Stimulated activated CD4-positive, alpha-beta T cell treated with anti-CD3 and anti-CD28 coated beads, TNF-alpha, amount 100 ng/mL, for 4 hours (primary cell): ENCODE results near the gene SNURF.
"Not testable (repeated sequence)": the region's sequence is repeated elsewhere in the genome, so short reads cannot be mapped to it uniquely, and the experiment has no call there.

Source experiments
- DNase-seq, 3 experiments: peaks; one replicate each; pipeline ENCODE4 v3.0.0-alpha.2; 2020; ENCODE audit warnings: low read depth in 3 of 3

The SNURF gene

DNA sequence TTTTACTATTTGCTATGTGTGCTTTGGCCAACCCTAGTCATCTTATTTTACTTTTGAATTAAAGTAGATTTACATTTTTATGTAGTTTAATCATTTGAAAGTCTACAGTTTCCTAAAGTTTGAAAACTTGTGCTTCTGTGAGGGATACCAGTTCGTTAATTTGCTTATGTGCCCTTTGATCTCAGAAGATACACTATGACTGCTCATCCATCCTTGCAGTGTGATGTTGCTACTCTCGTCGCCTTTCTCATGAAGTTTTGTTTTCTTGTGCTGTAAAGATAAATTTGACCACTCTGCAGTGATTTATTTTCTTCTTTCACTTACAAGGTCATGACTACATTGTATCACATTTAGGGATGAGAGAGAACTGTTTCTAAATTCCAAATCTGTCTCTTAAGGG lies 16.3 kb downstream of the SNURF start:
- DNase-seq = no peak

DNA sequence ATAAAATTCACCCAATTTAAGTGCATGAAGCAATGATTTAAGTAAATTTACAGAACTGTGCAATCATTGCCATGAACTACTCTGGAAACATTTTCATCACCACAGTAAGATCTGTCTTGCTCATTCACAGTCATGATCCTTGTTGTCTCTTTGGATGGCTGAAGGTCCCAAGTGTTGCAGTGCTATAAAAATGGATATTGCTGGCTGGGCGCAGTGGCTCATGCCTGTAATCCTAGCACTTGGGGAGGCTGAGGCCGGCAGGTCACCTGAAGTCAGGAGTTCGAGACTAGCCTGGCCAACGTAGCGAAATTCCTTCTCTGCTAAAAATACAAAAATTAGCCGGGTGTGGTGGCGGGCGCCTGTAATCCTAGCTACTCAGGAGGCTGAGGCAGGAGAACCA lies 17.0 kb downstream of the SNURF start:
- DNase-seq = no peak

DNA sequence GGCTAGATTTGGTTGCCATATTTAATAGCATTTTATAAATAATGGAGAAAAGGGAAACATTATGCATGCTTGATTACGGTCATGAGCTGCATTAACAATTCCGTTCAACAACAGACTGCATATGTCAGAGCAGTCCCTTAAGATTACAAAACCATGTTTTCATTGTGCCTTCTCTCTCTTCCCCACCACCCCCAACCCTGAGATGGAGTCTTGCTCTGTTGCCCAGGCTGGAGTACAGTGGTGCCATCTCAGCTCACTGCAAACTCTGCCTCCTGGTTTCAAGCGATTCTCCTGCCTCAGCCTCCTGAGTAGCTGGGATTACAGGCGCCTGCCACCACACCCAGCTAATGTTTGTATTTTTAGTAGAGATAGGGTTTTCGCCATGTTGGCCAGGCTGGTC lies 17.9 kb downstream of the SNURF start:
- DNase-seq = not testable (repeated sequence)

DNA sequence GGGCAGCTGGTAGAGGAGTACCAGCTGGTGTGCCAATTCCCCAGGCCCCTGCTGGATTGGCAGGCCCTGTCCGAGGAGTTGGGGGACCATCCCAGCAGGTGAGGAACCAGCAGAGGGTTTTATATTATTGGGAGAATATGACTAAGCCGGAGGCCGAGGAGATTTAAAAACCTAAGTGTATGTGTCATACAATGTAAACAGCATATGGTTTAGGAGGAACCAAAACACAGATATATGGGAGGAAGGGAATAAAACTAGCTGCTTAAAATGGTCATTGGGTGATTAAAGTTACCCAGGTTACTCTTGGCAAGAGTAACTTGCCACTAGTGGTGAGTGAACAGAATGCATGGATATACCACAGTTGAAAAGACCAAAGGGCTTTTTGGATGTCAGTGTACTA lies 22.1 kb downstream of the SNURF start:
- no peak for DNase-seq

DNA sequence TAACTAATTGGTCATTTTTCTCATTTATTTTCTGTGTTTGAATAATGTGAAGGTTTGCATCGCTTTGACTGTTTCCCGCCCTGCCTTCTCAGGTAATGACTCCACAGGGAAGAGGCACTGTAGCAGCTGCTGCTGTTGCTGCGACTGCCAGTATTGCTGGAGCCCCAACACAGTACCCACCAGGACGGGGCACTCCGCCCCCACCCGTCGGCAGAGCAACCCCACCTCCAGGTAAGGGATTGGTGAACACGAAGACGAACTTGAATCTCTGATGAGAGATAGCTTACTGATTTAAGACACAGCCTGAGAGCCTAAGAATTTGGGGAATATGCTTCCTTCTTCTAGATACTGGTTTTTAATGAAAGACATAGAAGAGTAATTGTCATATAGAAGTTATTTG lies 22.9 kb downstream of the SNURF start:
- DNase-seq = no peak

DNA sequence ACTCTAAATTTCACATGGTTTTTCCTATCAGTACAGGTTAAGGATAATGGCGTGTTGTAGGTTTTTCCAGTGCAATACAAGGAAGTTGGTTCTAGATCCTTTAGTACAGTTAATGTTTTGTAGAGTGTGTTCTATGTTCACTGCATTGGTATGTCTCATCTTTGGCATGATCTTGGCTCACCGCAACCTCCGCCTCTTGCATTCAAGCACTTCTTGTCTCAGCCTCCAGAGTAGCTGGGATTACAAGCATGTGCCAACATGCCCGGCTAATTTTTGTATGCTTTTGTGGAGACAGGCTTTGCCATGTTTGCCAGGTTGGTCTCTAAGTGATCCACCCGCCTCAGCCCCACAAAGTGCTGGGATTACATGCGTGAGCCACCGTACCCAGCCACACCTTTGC lies 30.4 kb downstream of the SNURF start:
- no peak for DNase-seq

DNA sequence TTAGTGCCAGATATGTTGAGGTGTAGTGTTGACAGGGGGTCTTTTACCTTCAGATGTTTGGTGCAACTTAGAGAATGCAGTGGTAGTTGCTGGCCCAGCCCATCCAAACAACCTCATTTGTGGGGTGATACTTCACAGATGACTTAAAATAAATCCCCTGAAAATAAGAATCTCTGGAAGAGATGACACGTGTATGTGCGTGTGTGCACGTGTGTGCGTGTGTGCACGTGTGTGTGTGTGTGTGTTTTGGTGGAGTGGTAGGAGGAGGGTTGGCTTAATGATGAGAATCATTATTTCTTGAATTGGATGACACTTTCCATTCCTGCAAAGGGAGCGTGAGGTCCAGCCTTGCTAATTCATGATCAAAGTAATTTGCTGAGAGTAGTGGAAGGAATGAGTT lies 31.9 kb downstream of the SNURF start:
- no peak for DNase-seq
